HG03565 (cell line): ENCODE measurements around the gene PAOX.
A peak's percentile ranks its signal among the peaks of the same experiment; 100 is the strongest.
"Not testable (repeated sequence)": the region's sequence is repeated elsewhere in the genome, so short reads cannot be mapped to it uniquely, and the experiment has no call there.

Experiments
- ATAC-seq: cut with Tn5 transposase; IDR thresholded peaks from one replicate; pipeline ENCODE4 v1.9.1; 2021; ENCODE audit warnings: mild to moderate bottlenecking, moderate library complexity; ENCODE audit not compliant: unreplicated experiment

The PAOX gene

GRCh38 chr10:133362846-133363245, 16.2 kb upstream of the PAOX start:
- ATAC-seq = no peak

- no peak for ATAC-seq
Measured at GRCh38 chr10:133364645-133365431, 14.2 kb upstream of the PAOX start.

- ATAC-seq = no peak
Measured at GRCh38 chr10:133365461-133366129, 13.5 kb upstream of the PAOX start.

GRCh38 chr10:133366130-133366478, 13.0 kb upstream of the PAOX start:
- no peak for ATAC-seq

- no peak for ATAC-seq
Measured at GRCh38 chr10:133366751-133367150, 12.3 kb upstream of the PAOX start.

- ATAC-seq = not testable (repeated sequence)
Measured at GRCh38 chr10:133367461-133367860, 11.6 kb upstream of the PAOX start.

- no peak for ATAC-seq
Measured at GRCh38 chr10:133368153-133368552, 10.9 kb upstream of the PAOX start.

- ATAC-seq = no peak
Measured at GRCh38 chr10:133370030-133370786, 8.9 kb upstream of the PAOX start.

GRCh38 chr10:133372507-133372906, 6.6 kb upstream of the PAOX start:
- no peak for ATAC-seq

- ATAC-seq = peak; percentile 86
Measured at GRCh38 chr10:133373174-133374090, 5.6 kb upstream of the PAOX start, which contains the start of gene ECHS1. ECHS1 (minus strand) TSS chr10:133373354; CDS start chr10:133373333, 21 bp downstream.

GRCh38 chr10:133375357-133376115, 3.5 kb upstream of the PAOX start:
- no peak for ATAC-seq

GRCh38 chr10:133376183-133376582, 2.9 kb upstream of the PAOX start:
- not testable (repeated sequence) for ATAC-seq

GRCh38 chr10:133377025-133377817, 1.8 kb upstream of the PAOX start:
- ATAC-seq = no peak

GRCh38 chr10:133377818-133378250, 1.2 kb upstream of the PAOX start:
- ATAC-seq = no peak

GRCh38 chr10:133378251-133379096, 588 bp upstream of the PAOX start:
- ATAC-seq = no peak

- no peak for ATAC-seq
Measured at GRCh38 chr10:133379801-133380666, 972 bp downstream of the PAOX start.

GRCh38 chr10:133381036-133381435, 2.0 kb downstream of the PAOX start:
- ATAC-seq = no peak
